GM19099 (cell line): ENCODE results near the gene KLHDC9.

Experiments
- POLR2A ChIP-seq: IDR thresholded peaks from 3 replicates; pipeline ENCODE4 v1.6.1; 2011; ENCODE audit warnings: low read depth; ENCODE audit not compliant: insufficient read length; ENCODE audit errors: extremely low read depth

The KLHDC9 gene

GRCh38 chr1:161111527-161111926 lies 13.4 kb downstream of the KLHDC9 start:
- TF ChIP-seq POLR2A = no peak

GRCh38 chr1:161113915-161114314 lies 15.8 kb downstream of the KLHDC9 start:
- TF ChIP-seq POLR2A = no peak

- TF ChIP-seq POLR2A = no peak
Measured at GRCh38 chr1:161114556-161114955, 16.4 kb downstream of the KLHDC9 start.

- TF ChIP-seq POLR2A = no peak
Measured at GRCh38 chr1:161115132-161115711, 17.1 kb downstream of the KLHDC9 start.

GRCh38 chr1:161117759-161118581 lies 19.8 kb downstream of the KLHDC9 start, which contains the start of the genes NIT1 and PFDN2:
Gene NIT1 (plus strand): TSS chr1:161118105. CDS start chr1:161118177, 72 bp downstream.
Gene PFDN2 (minus strand): TSS chr1:161118037. CDS start chr1:161118026, 11 bp downstream.
- peak; percentile 93 for TF ChIP-seq POLR2A

- no peak for TF ChIP-seq POLR2A
Measured at GRCh38 chr1:161119092-161119903, 21.1 kb downstream of the KLHDC9 start.

GRCh38 chr1:161121042-161121650 lies 23.0 kb downstream of the KLHDC9 start:
- TF ChIP-seq POLR2A = no peak

GRCh38 chr1:161121834-161122233 lies 23.7 kb downstream of the KLHDC9 start:
- TF ChIP-seq POLR2A = no peak

- TF ChIP-seq POLR2A = no peak
Measured at GRCh38 chr1:161122967-161123366, 24.8 kb downstream of the KLHDC9 start.

- TF ChIP-seq POLR2A = no peak
Measured at GRCh38 chr1:161127649-161128048, 29.5 kb downstream of the KLHDC9 start.

- no peak for TF ChIP-seq POLR2A
Measured at GRCh38 chr1:161128591-161129420, 30.6 kb downstream of the KLHDC9 start.

GRCh38 chr1:161130266-161130665 lies 32.1 kb downstream of the KLHDC9 start:
- no peak for TF ChIP-seq POLR2A

GRCh38 chr1:161131523-161132409 lies 33.6 kb downstream of the KLHDC9 start:
- TF ChIP-seq POLR2A = no peak
